Measurements from ENCODE around the gene B4GALT6.

- TF ChIP-seq CTCF (IDR thresholded peaks at IDR 0.05): no peak
- no peak for TF ChIP-seq EZH2 (IDR thresholded peaks at IDR 0.05)
These were observed 35.1 kb upstream of the B4GALT6 start for GRCh38 chr18:31719363-31720006.
